PC-9 (cell line): ENCODE measurements around the gene LARGE1. TPM values are rescaled to one million over a fixed set of nuclear protein-coding genes. Genes with fewer than 3 reads are reported as not detected.

ENCODE experiments used
- BruUV-seq: library from RNA; stranded (reverse); fragments of 400-500 nt; replicated peaks from 2 replicates; lab custom pipeline; 2021; lab: Mats Ljungman, UMichigan
- CTCF ChIA-PET: fragments of 300-600 bp; sonication (Branson Sonifier 250); formaldehyde crosslinking; loops from one replicate; lab custom pipeline; 2022; ENCODE audit warnings: antibody characterized with exemption; lab: Charles Lee
- POLR2A ChIA-PET: fragments of 300-600 bp; sonication (Branson Sonifier 250); formaldehyde crosslinking; loops from one replicate; lab custom pipeline; 2022; ENCODE audit warnings: antibody characterized with exemption; ENCODE audit not compliant: unreplicated experiment; lab: Charles Lee
- DNase-seq, 2 experiments: peaks; one replicate each; pipeline versions ENCODE4 v3.0.0 to v3.0.0-alpha.2; 2015 to 2022; ENCODE audit warnings: mixed read lengths in 1 of 2
- H2AFZ ChIP-seq: fragments of 200-600 bp; sonication (generic); 2 replicates; pipeline ENCODE4 v1.8.1; 2017; ENCODE audit warnings: antibody characterized with exemption
- H3F3A ChIP-seq: fragments of 200-600 bp; sonication (generic); 2 replicates; pipeline ENCODE4 v1.8.1; 2017; ENCODE audit warnings: antibody characterized with exemption, mild to moderate bottlenecking, low read depth; ENCODE audit not compliant: insufficient read depth
- H3K27ac ChIP-seq: fragments of 200-600 bp; sonication (generic); 2 replicates; pipeline ENCODE4 v1.6.1; 2016; ENCODE audit warnings: mixed run types
- H3K27me3 ChIP-seq: fragments of 200-600 bp; sonication (generic); 2 replicates; pipeline ENCODE4 v1.6.1; 2016; ENCODE audit warnings: low read depth, mixed run types; ENCODE audit not compliant: insufficient read depth
- H3K36me3 ChIP-seq: fragments of 200-600 bp; sonication (generic); 2 replicates; pipeline ENCODE4 v1.6.1; 2016; ENCODE audit warnings: low read depth, mixed run types
- H3K4me1 ChIP-seq: fragments of 200-600 bp; sonication (generic); replicated peaks from 2 replicates; pipeline ENCODE4 v1.6.1; 2016; ENCODE audit warnings: mixed run types; ENCODE audit not compliant: insufficient read depth
- H3K4me2 ChIP-seq: fragments of 200-600 bp; sonication (generic); 2 replicates; pipeline ENCODE4 v1.6.1; 2017; ENCODE audit warnings: mixed run types
- H3K4me3 ChIP-seq: fragments of 200-600 bp; sonication (generic); 2 replicates; pipeline ENCODE4 v1.6.1; 2016; ENCODE audit warnings: mixed run types
- H3K79me2 ChIP-seq: fragments of 200-600 bp; sonication (generic); 2 replicates; pipeline ENCODE4 v1.6.1; 2017; ENCODE audit warnings: low read depth, mixed run types
- H3K9me2 ChIP-seq: fragments of 200-600 bp; sonication (generic); 2 replicates; pipeline ENCODE4 v1.8.1; 2017; ENCODE audit warnings: mild to moderate bottlenecking; ENCODE audit not compliant: insufficient read depth
- H3K9me3 ChIP-seq: fragments of 200-600 bp; sonication (generic); 2 replicates; pipeline ENCODE4 v1.8.1; 2016; ENCODE audit warnings: low read depth; ENCODE audit not compliant: insufficient read depth
- H4K20me1 ChIP-seq: fragments of 200-600 bp; sonication (generic); 2 replicates; pipeline ENCODE4 v1.8.1; 2017; ENCODE audit not compliant: insufficient read depth
- EZH2 ChIP-seq: fragments of 200-600 bp; sonication (generic); IDR thresholded peaks from 2 replicates; pipeline ENCODE4 v1.8.0; 2017; ENCODE audit warnings: antibody characterized with exemption, low read depth
- intact Hi-C: fragments of 100-400 bp; cut with micrococcal nuclease; formaldehyde crosslinking; loops from one replicate; pipeline ENCODE4 v1.10.0; 2022; ENCODE audit not compliant: unreplicated experiment
- total RNA-seq: library from RNA; stranded (reverse); gene quantifications from 2 replicates; pipeline ENCODE4 v1.2.3, GENCODE V29; 2021
- TF ChIP-seq, protein P1 (sequence below): fragments of 200-600 bp; sonication (generic); conservative IDR thresholded peaks from 2 replicates; pipeline ENCODE4 v1.6.1; 2017; ENCODE audit warnings: mixed run types, antibody characterized with exemption, mild to moderate bottlenecking, moderate library complexity

Gene LARGE1
- total RNA-seq, 1 experiment from 2014 or later: 12.5 TPM

DNA sequence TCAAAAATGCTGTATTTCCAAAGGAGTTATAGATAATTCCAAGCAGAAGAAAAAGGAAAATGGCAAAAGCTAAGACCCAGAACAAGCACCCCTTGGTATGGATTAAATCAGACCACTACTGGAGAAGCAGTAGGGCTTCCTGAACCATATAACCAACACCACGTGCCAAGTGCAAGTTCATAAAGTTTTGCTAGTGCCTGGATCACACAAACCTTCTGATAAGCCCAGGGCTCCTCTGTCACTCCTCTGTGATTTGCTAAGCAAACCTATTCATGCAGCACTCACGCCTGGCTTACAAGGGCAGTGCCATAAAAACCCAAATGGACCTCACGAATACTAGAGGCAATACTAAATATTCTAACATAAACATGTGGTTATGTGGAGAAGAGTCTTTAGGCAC is 13.3 kb downstream of the LARGE1 start:
- Histone ChIP-seq H3K4me2 (no peak overlapping the region), H3K4me3 (no peak overlapping the region), H3K27me3 (no peaks in the 10 kb centered on the region), H3K4me1 (no peaks in the 10 kb centered on the region), H3K36me3 (no peaks in the 10 kb centered on the region), H3K27ac (no peak overlapping the region), H4K20me1 (no peaks in the 10 kb centered on the region), H3K9me3 (no peaks in the 10 kb centered on the region; the same call in 1 of the 2 replicates), H3K79me2 (no peaks in the 10 kb centered on the region), H3F3A (no peaks in the 10 kb centered on the region), H2AFZ (no peak overlapping the region), H3K9me2 (no peaks in the 10 kb centered on the region)
- TF ChIP-seq EZH2: no peak
- TF ChIP-seq, protein P1, sequence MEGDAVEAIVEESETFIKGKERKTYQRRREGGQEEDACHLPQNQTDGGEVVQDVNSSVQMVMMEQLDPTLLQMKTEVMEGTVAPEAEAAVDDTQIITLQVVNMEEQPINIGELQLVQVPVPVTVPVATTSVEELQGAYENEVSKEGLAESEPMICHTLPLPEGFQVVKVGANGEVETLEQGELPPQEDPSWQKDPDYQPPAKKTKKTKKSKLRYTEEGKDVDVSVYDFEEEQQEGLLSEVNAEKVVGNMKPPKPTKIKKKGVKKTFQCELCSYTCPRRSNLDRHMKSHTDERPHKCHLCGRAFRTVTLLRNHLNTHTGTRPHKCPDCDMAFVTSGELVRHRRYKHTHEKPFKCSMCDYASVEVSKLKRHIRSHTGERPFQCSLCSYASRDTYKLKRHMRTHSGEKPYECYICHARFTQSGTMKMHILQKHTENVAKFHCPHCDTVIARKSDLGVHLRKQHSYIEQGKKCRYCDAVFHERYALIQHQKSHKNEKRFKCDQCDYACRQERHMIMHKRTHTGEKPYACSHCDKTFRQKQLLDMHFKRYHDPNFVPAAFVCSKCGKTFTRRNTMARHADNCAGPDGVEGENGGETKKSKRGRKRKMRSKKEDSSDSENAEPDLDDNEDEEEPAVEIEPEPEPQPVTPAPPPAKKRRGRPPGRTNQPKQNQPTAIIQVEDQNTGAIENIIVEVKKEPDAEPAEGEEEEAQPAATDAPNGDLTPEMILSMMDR: no peak
- ChIA-PET CTCF (no interaction called here), POLR2A (no interaction called here)
- no TSS peak for BruUV-seq
- no peak for DNase-seq
- intact Hi-C loops: no loop called here

DNA sequence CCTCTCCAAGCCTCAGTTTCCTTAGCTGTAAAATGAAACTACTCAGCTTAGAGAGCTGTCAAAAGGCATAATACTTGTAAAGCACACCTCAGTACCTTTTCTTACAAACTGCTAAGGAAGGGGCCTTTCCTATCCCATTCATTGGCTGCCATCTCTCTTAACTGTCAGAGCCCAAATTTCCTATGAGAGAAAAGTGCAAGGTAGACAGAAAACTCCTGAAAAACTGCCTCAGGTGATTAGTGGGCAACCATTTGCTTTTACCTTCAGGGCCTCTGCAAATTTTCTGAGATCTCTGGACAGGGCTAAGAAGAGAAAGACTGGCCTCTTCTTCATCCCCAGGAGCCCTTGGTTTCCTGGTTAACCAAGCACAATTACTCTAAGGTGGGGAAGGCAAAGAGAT is 13.8 kb downstream of the LARGE1 start:
- H4K20me1 ChIP-seq: no peaks in the 10 kb centered on the region
- no peak overlapping the region for H3K4me2 ChIP-seq
- no peaks in the 10 kb centered on the region; the same call in 1 of the 2 replicates for H3K9me3 ChIP-seq
- no peaks in the 10 kb centered on the region for H3K27me3 ChIP-seq
- no TSS peak for BruUV-seq
- POLR2A ChIA-PET: no interaction called here
- TF ChIP-seq, protein P1: no peak
- TF ChIP-seq EZH2: no peak
- no peak for DNase-seq
- H3K36me3 ChIP-seq: no peaks in the 10 kb centered on the region
- CTCF ChIA-PET: no interaction called here
- no peaks in the 10 kb centered on the region for H3K9me2 ChIP-seq
- H2AFZ ChIP-seq: no peak overlapping the region
- H3K79me2 ChIP-seq: no peaks in the 10 kb centered on the region
- no peaks in the 10 kb centered on the region for H3K4me1 ChIP-seq
- intact Hi-C loops: no loop called here
- no peak overlapping the region for H3K4me3 ChIP-seq
- H3K27ac ChIP-seq: no peak overlapping the region
- no peaks in the 10 kb centered on the region for H3F3A ChIP-seq

DNA sequence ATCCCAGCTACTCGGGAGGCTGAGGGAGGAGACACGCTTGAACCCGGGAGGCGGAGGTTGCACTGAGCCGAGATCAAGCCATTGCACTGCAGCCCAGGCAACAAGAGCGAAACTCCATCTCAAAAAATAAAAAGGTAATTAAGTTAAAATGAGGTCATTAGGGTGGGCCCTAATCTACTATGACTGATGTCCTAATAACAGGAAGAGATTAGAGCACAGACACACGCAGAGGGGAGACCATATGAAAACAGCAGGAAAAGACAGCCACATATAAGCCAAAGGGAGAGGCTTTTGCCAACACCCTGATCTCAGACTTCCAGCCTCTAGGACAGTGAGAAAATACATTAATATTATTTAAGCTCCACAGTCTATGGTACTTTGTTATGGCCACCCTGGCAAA is 17.3 kb downstream of the LARGE1 start:
- no TSS peak for BruUV-seq
- Histone ChIP-seq H3K36me3 (no peaks in the 10 kb centered on the region), H3K9me2 (no peaks in the 10 kb centered on the region), H4K20me1 (no peaks in the 10 kb centered on the region), H3K27me3 (no peaks in the 10 kb centered on the region), H2AFZ (no peak overlapping the region), H3K79me2 (no peaks in the 10 kb centered on the region), H3K4me1 (no peaks in the 10 kb centered on the region), H3K4me3 (no peak overlapping the region), H3F3A (no peaks in the 10 kb centered on the region), H3K27ac (no peak overlapping the region), H3K4me2 (no peak overlapping the region), H3K9me3 (no peaks in the 10 kb centered on the region)
- DNase-seq: no peak
- CTCF ChIA-PET: no interaction called here
- no peak for TF ChIP-seq EZH2
- TF ChIP-seq, protein P1: no peak
- POLR2A ChIA-PET: no interaction called here
- intact Hi-C loops: no loop called here
